Measurements from ENCODE around the gene AKT1S1.

The AKT1S1 gene

DNA sequence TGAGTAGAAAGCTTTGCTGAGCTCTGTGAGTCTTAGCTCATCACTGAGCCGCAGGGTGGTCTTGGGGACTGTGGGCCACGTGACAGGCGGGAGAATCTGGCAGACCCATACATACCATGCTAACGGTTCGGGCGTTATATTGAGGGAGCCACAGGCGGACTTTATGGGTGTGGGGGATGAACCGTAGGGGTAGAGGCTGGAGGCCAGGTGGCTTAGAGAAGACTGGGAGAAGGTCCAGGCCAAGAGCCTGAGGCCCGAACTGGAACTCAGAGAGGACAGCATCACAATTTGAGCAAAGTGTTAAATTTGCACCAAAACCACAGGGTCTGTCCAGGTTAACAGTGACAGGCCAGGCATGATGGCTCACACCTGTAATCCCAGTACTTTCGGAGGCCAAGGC lies 36.6 kb upstream of the AKT1S1 start:
- no peaks in the 10 kb centered on the region for H3K9me3 ChIP-seq (ENCODE audit: control insufficient read depth, insufficient read depth, low read depth, low read length)
- CTCF ChIA-PET: interaction anchor here (0.7 to 1.3 kb wide), 4 partner anchors 15 to 345 kb away, joined by 3 read pairs; partner anchors contain the start of genes ATF5 and NUP62
- TF ChIP-seq TCF7L2 (IDR thresholded peaks at IDR 0.05; ENCODE audit: borderline replicate concordance, low read depth, low read length) (no peak), ZNF16 (tag by site-specific recombination; IDR thresholded peaks at IDR 0.05; ENCODE audit: low read depth) (no peak), IKZF3 (tag by site-specific recombination; IDR thresholded peaks at IDR 0.05) (no peak), ZNF48 (tag by site-specific recombination; IDR thresholded peaks at IDR 0.05) (no peak), ZNF747 (tag by site-specific recombination; IDR thresholded peaks at IDR 0.05) (no peak)
- H3K27ac ChIP-seq (ENCODE audit: extremely low read depth, low read depth, low read length): 0 out of 2 replicates have a peak overlapping the region, but pooled peaks have one; percentile 27
- POLR2A ChIA-PET: interaction anchor here (0.9 to 2.0 kb wide), 3 partner anchors 8 to 37 kb away, joined by 3 to 6 read pairs (median 5); partner anchors contain the start of genes AKT1S1, ATF5, NUP62 and TBC1D17
- H3K4me1 ChIP-seq (ENCODE audit: control insufficient read depth, insufficient read depth, low read length): no peaks in the 10 kb centered on the region
- peaks cover 61 to 86% of the 10 kb centered on the region in 2 experiments for H3K36me3 ChIP-seq (ENCODE audit: control insufficient read depth in 2 of 2, insufficient read depth in 1 of 2, low read length in 2 of 2)
- no peak overlapping the region for H3K4me3 ChIP-seq (ENCODE audit: low read depth, low read length)

DNA sequence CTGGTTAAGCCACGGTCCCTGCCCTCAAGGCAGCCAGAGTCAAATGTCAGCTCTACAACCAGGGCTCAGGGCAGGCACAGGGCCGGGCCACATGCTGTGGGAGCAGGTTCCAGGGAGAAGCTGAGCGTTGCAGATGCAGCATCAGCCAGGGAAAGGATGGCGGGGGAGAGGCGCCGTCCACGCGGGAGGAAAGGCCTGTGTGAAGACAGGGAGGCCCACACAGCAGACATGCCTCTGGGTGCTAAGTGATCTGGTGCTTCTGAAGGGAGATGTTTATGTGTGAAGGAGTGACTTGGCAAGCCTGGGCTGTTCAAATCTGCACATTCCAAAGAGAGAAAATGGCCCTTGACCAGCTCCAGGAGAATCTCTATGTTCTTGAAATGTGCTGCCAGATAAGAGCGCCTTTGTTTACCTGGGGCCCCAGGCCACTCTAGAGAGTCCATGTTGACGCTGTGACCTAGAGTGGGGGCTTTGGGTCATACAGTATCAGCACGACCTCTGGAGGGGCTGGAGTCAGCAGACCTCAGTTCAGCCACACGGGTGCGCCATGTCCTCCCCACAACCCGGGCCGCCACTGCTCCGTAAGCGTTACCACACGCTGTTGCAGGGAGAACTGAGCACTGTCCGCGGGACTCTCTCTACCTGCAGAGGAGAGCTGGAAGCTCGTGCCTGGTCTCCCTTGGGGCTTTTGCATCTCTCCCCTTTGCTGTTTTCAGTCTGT lies 36.0 kb upstream of the AKT1S1 start:
- H3K9me3 ChIP-seq (ENCODE audit: control insufficient read depth, insufficient read depth, low read depth, low read length): no peaks in the 10 kb centered on the region
- H3K36me3 ChIP-seq (ENCODE audit: control insufficient read depth in 2 of 2, insufficient read depth in 1 of 2, low read length in 2 of 2): peaks cover 59 to 87% of the 10 kb centered on the region in 2 experiments
- CTCF ChIA-PET: interaction anchor here (0.6 to 1.3 kb wide), 3 partner anchors 16 to 70 kb away, joined by 3 read pairs; partner anchors contain the start of genes ATF5 and NUP62
- no peaks in the 10 kb centered on the region for H3K4me1 ChIP-seq (ENCODE audit: control insufficient read depth, insufficient read depth, low read length)
- POLR2A ChIA-PET: interaction anchor here (0.9 to 2.0 kb wide), 3 partner anchors 9 to 36 kb away, joined by 3 to 6 read pairs (median 5); partner anchors contain the start of genes AKT1S1, ATF5, NUP62 and TBC1D17
- H3K4me3 ChIP-seq (ENCODE audit: low read depth, low read length): no peak overlapping the region
- TF ChIP-seq ZNF274 (IDR thresholded peaks at IDR 0.05; ENCODE audit: low read length) (no peak), ZNF274 (tag by site-specific recombination; IDR thresholded peaks at IDR 0.05; ENCODE audit: borderline replicate concordance) (no peak), ZNF654 (tag by site-specific recombination; IDR thresholded peaks at IDR 0.05; ENCODE audit: low read depth) (no peak), ZNF544 (tag by site-specific recombination; IDR thresholded peaks at IDR 0.05) (no peak), ZNF529 (tag by site-specific recombination; IDR thresholded peaks at IDR 0.05; ENCODE audit: insufficient replicate concordance) (no peak), ZNF571 (tag by site-specific recombination; IDR thresholded peaks at IDR 0.05) (no peak), ZNF629 (tag by site-specific recombination; IDR thresholded peaks at IDR 0.05) (no peak), ZNF549 (tag by site-specific recombination; IDR thresholded peaks at IDR 0.05) (no peak), GLIS1 (tag by site-specific recombination; IDR thresholded peaks at IDR 0.05) (no peak), ZNF37A (tag by site-specific recombination; IDR thresholded peaks at IDR 0.05) (no peak), ZNF560 (tag by site-specific recombination; IDR thresholded peaks at IDR 0.05; ENCODE audit: borderline replicate concordance) (no peak)
- TF ChIP-seq, protein P1, sequence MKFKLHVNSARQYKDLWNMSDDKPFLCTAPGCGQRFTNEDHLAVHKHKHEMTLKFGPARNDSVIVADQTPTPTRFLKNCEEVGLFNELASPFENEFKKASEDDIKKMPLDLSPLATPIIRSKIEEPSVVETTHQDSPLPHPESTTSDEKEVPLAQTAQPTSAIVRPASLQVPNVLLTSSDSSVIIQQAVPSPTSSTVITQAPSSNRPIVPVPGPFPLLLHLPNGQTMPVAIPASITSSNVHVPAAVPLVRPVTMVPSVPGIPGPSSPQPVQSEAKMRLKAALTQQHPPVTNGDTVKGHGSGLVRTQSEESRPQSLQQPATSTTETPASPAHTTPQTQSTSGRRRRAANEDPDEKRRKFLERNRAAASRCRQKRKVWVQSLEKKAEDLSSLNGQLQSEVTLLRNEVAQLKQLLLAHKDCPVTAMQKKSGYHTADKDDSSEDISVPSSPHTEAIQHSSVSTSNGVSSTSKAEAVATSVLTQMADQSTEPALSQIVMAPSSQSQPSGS (tag by site-specific recombination; IDR thresholded peaks at IDR 0.05; ENCODE audit: low read depth): no peak
- TF ChIP-seq, protein P2, sequence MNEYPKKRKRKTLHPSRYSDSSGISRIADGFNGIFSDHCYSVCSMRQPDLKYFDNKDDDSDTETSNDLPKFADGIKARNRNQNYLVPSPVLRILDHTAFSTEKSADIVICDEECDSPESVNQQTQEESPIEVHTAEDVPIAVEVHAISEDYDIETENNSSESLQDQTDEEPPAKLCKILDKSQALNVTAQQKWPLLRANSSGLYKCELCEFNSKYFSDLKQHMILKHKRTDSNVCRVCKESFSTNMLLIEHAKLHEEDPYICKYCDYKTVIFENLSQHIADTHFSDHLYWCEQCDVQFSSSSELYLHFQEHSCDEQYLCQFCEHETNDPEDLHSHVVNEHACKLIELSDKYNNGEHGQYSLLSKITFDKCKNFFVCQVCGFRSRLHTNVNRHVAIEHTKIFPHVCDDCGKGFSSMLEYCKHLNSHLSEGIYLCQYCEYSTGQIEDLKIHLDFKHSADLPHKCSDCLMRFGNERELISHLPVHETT (tag by site-specific recombination; IDR thresholded peaks at IDR 0.05): no peak
- TF ChIP-seq, protein P3, sequence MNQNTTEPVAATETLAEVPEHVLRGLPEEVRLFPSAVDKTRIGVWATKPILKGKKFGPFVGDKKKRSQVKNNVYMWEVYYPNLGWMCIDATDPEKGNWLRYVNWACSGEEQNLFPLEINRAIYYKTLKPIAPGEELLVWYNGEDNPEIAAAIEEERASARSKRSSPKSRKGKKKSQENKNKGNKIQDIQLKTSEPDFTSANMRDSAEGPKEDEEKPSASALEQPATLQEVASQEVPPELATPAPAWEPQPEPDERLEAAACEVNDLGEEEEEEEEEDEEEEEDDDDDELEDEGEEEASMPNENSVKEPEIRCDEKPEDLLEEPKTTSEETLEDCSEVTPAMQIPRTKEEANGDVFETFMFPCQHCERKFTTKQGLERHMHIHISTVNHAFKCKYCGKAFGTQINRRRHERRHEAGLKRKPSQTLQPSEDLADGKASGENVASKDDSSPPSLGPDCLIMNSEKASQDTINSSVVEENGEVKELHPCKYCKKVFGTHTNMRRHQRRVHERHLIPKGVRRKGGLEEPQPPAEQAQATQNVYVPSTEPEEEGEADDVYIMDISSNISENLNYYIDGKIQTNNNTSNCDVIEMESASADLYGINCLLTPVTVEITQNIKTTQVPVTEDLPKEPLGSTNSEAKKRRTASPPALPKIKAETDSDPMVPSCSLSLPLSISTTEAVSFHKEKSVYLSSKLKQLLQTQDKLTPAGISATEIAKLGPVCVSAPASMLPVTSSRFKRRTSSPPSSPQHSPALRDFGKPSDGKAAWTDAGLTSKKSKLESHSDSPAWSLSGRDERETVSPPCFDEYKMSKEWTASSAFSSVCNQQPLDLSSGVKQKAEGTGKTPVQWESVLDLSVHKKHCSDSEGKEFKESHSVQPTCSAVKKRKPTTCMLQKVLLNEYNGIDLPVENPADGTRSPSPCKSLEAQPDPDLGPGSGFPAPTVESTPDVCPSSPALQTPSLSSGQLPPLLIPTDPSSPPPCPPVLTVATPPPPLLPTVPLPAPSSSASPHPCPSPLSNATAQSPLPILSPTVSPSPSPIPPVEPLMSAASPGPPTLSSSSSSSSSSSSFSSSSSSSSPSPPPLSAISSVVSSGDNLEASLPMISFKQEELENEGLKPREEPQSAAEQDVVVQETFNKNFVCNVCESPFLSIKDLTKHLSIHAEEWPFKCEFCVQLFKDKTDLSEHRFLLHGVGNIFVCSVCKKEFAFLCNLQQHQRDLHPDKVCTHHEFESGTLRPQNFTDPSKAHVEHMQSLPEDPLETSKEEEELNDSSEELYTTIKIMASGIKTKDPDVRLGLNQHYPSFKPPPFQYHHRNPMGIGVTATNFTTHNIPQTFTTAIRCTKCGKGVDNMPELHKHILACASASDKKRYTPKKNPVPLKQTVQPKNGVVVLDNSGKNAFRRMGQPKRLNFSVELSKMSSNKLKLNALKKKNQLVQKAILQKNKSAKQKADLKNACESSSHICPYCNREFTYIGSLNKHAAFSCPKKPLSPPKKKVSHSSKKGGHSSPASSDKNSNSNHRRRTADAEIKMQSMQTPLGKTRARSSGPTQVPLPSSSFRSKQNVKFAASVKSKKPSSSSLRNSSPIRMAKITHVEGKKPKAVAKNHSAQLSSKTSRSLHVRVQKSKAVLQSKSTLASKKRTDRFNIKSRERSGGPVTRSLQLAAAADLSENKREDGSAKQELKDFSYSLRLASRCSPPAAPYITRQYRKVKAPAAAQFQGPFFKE (tag by site-specific recombination; IDR thresholded peaks at IDR 0.05; ENCODE audit: borderline replicate concordance): no peak
- TF ChIP-seq, protein P4, sequence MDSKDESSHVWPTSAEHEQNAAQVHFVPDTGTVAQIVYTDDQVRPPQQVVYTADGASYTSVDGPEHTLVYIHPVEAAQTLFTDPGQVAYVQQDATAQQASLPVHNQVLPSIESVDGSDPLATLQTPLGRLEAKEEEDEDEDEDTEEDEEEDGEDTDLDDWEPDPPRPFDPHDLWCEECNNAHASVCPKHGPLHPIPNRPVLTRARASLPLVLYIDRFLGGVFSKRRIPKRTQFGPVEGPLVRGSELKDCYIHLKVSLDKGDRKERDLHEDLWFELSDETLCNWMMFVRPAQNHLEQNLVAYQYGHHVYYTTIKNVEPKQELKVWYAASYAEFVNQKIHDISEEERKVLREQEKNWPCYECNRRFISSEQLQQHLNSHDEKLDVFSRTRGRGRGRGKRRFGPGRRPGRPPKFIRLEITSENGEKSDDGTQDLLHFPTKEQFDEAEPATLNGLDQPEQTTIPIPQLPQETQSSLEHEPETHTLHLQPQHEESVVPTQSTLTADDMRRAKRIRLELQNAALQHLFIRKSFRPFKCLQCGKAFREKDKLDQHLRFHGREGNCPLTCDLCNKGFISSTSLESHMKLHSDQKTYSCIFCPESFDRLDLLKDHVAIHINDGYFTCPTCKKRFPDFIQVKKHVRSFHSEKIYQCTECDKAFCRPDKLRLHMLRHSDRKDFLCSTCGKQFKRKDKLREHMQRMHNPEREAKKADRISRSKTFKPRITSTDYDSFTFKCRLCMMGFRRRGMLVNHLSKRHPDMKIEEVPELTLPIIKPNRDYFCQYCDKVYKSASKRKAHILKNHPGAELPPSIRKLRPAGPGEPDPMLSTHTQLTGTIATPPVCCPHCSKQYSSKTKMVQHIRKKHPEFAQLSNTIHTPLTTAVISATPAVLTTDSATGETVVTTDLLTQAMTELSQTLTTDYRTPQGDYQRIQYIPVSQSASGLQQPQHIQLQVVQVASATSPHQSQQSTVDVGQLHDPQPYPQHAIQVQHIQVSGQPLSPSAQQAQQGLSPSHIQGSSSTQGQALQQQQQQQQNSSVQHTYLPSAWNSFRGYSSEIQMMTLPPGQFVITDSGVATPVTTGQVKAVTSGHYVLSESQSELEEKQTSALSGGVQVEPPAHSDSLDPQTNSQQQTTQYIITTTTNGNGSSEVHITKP (tag by site-specific recombination; IDR thresholded peaks at IDR 0.05): no peak
- H3K27ac ChIP-seq (ENCODE audit: extremely low read depth, low read depth, low read length): 0 out of 2 replicates have a peak overlapping the region, but pooled peaks have one; percentile 27
